GM18508 (cell line): ENCODE results near the gene NDUFS1.

Experiments
- ATAC-seq: cut with Tn5 transposase; IDR thresholded peaks from one replicate; pipeline ENCODE4 v1.9.1; 2021; ENCODE audit warnings: moderate number of reproducible peaks; ENCODE audit not compliant: insufficient read depth, unreplicated experiment

Gene NDUFS1

GRCh38 chr2:206071807-206072206 is 87.4 kb downstream of the NDUFS1 start:
- no peak for ATAC-seq

DNA sequence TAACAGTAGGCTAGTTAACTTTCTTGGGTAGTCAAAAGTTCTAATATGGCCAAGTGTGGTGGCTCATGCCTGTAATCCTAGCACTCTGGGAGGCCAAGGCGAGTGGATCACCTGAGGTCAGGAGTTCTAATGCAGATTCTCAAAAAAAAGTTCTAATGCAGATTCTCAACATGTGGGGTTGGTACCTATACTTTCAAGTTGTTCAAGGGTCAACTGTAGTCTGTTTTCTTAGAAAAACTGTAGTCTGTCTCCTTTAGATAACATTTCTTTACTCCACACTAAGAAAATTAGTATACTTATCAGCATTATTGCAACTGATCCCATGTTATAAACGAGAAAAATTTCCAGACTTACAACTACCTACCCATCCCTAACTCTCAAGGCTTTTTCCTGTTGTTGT is 89.8 kb downstream of the NDUFS1 start:
- ATAC-seq = no peak

- ATAC-seq = no peak
Observed at GRCh38 chr2:206068207-206068606, 91.0 kb downstream of the NDUFS1 start.
